GM18519 (cell line): ENCODE results near the gene TMCC1.
A peak's percentile ranks its signal among the peaks of the same experiment; 100 is the strongest.
"Not testable (repeated sequence)": the region's sequence is repeated elsewhere in the genome, so short reads cannot be mapped to it uniquely, and the experiment has no call there.

Experiments
- ATAC-seq: cut with Tn5 transposase; IDR thresholded peaks from one replicate; pipeline ENCODE4 v1.9.1; 2021; ENCODE audit warnings: mild to moderate bottlenecking, moderate library complexity; ENCODE audit not compliant: unreplicated experiment, low FRiP score

Gene TMCC1

GRCh38 chr3:129892857-129893580, 492 bp downstream of the TMCC1 start:
- ATAC-seq, result peak; percentile 30

- ATAC-seq, result no peak
These were observed 1.0 kb downstream of the TMCC1 start for GRCh38 chr3:129892486-129892856.

- no peak for ATAC-seq
These were observed 2.6 kb downstream of the TMCC1 start for GRCh38 chr3:129890891-129891290.

- ATAC-seq, result no peak
These were observed 3.4 kb downstream of the TMCC1 start for GRCh38 chr3:129890125-129890524.

GRCh38 chr3:129888771-129889170, 4.7 kb downstream of the TMCC1 start:
- ATAC-seq, result no peak

GRCh38 chr3:129881261-129881660, 12.2 kb downstream of the TMCC1 start:
- no peak for ATAC-seq

- no peak for ATAC-seq
These were observed 15.2 kb downstream of the TMCC1 start for GRCh38 chr3:129878355-129878754.

- not testable (repeated sequence) for ATAC-seq
These were observed 19.0 kb downstream of the TMCC1 start for GRCh38 chr3:129874479-129874878.

GRCh38 chr3:129868912-129869311, 24.6 kb downstream of the TMCC1 start:
- no peak for ATAC-seq

GRCh38 chr3:129867506-129868124, 25.9 kb downstream of the TMCC1 start:
- ATAC-seq, result no peak

GRCh38 chr3:129865806-129866205, 27.7 kb downstream of the TMCC1 start:
- ATAC-seq, result no peak

GRCh38 chr3:129864519-129864918, 29.0 kb downstream of the TMCC1 start:
- no peak for ATAC-seq

- no peak for ATAC-seq
These were observed 34.2 kb downstream of the TMCC1 start for GRCh38 chr3:129859272-129859671.

- no peak for ATAC-seq
These were observed 35.6 kb downstream of the TMCC1 start for GRCh38 chr3:129857899-129858298.

GRCh38 chr3:129856790-129857189, 36.7 kb downstream of the TMCC1 start:
- not testable (repeated sequence) for ATAC-seq

GRCh38 chr3:129855832-129856419, 37.6 kb downstream of the TMCC1 start:
- ATAC-seq, result no peak

GRCh38 chr3:129855170-129855831, 38.2 kb downstream of the TMCC1 start:
- ATAC-seq, result no peak

GRCh38 chr3:129854460-129854859, 39.1 kb downstream of the TMCC1 start:
- no peak for ATAC-seq

GRCh38 chr3:129845956-129846355, 47.6 kb downstream of the TMCC1 start:
- no peak for ATAC-seq

- no peak for ATAC-seq
These were observed 52.7 kb downstream of the TMCC1 start for GRCh38 chr3:129840707-129841360.

GRCh38 chr3:129838086-129838485, 55.4 kb downstream of the TMCC1 start:
- no peak for ATAC-seq
